ENCODE data around the gene QSER1. TPM values are rescaled to one million over a fixed set of nuclear protein-coding genes. Genes with fewer than 3 reads are reported as not detected.

The QSER1 gene
- total RNA-seq, 1 experiment from 2014 or later: 48.0 TPM

GRCh38 chr11:32888805-32889204 is 3.8 kb upstream of the QSER1 start:
- no peak overlapping the region for H3K9ac ChIP-seq (ENCODE audit: low read length)
- no peak for ATAC-seq
- intact Hi-C loops (cut with micrococcal nuclease): loop anchor here (10.0 kb wide), 1 partner anchor 806 kb away; no protein-coding TSS in a partner anchor
- no peaks in the 10 kb centered on the region for H3K27me3 ChIP-seq (ENCODE audit: insufficient read depth, low read length)
- H2AFZ ChIP-seq (ENCODE audit: low read depth, low read length, poor library complexity, severe bottlenecking): no peak overlapping the region
- ChIA-PET RAD21 (ENCODE audit: low non-redundant PET in 1 of 2, low total read pairs in 2 of 2, uncharacterized antibody in 2 of 2, unreplicated experiment in 2 of 2) (no interaction called here), CTCF (no interaction called here), POLR2A (no interaction called here)
- TF ChIP-seq RAD21 (IDR thresholded peaks at IDR 0.05; ENCODE audit: low read depth) (no peak), REST (IDR thresholded peaks at IDR 0.05; ENCODE audit: low read depth) (no peak), ZBTB33 (IDR thresholded peaks at IDR 0.05; ENCODE audit: extremely low read depth, insufficient replicate concordance, low read length) (no peak), POLR2A (IDR thresholded peaks at IDR 0.05; ENCODE audit: borderline replicate concordance, extremely low read depth, insufficient read depth, insufficient read length) (no peak), ZNF274 (IDR thresholded peaks at IDR 0.05; ENCODE audit: low read depth, low read length) (no peak), ATF3 (IDR thresholded peaks at IDR 0.05) (no peak), CEBPB (IDR thresholded peaks at IDR 0.05; ENCODE audit: low read depth) (no peak), YY1 (IDR thresholded peaks at IDR 0.05; ENCODE audit: extremely low read depth, insufficient replicate concordance, low read depth, low read length) (no peak), SIN3A (IDR thresholded peaks at IDR 0.05; ENCODE audit: low read depth) (no peak), POLR2AphosphoS5 (IDR thresholded peaks at IDR 0.05; ENCODE audit: low read depth, low read length) (no peak), ZFX (IDR thresholded peaks at IDR 0.05) (no peak), EZH2 (IDR thresholded peaks at IDR 0.05) (no peak), EZH2phosphoT487 (IDR thresholded peaks at IDR 0.05; ENCODE audit: borderline replicate concordance) (no peak), JUND (IDR thresholded peaks at IDR 0.05) (no peak), ELF1 (IDR thresholded peaks at IDR 0.05; ENCODE audit: borderline replicate concordance, low read depth) (no peak), CBX3 (IDR thresholded peaks at IDR 0.05; ENCODE audit: low read depth) (no peak)
- TF ChIP-seq, protein P1, sequence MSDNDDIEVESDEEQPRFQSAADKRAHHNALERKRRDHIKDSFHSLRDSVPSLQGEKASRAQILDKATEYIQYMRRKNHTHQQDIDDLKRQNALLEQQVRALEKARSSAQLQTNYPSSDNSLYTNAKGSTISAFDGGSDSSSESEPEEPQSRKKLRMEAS (IDR thresholded peaks at IDR 0.05): no peak
- BruUV-seq (replicated peaks): no TSS peak
- H3K9me2 ChIP-seq (ENCODE audit: insufficient read depth): no peaks in the 10 kb centered on the region
- H4K20me1 ChIP-seq (ENCODE audit: insufficient read depth): no peaks in the 10 kb centered on the region
- no peak overlapping the region for H3K4me2 ChIP-seq (ENCODE audit: low read length)
- no peak overlapping the region for H3K4me3 ChIP-seq (replicated peaks in 1 of 2; ENCODE audit: low read depth in 1 of 2, low read length in 2 of 2)
- no peak overlapping the region for H3K27ac ChIP-seq (ENCODE audit: low read depth, low read length)
- H3K9me3 ChIP-seq (ENCODE audit: control insufficient read depth in 1 of 2, insufficient read depth in 1 of 2, low read depth in 1 of 2, low read length in 2 of 2): no peaks in the 10 kb centered on the region
- peaks cover 0 to 11% of the 10 kb centered on the region in 2 experiments; a peak in 2 of 4 replicates for H3K4me1 ChIP-seq (ENCODE audit: control insufficient read depth in 1 of 2, insufficient read depth in 2 of 2, low read length in 2 of 2)
- H3K79me2 ChIP-seq (ENCODE audit: insufficient read depth, low read length): peaks cover 7% of the 10 kb centered on the region
- no peaks in the 10 kb centered on the region for H3K36me3 ChIP-seq (ENCODE audit: control insufficient read depth in 1 of 2, insufficient read depth in 2 of 2, low read length in 2 of 2)
- no peak for DNase-seq (ENCODE audit: low read depth, low spot score)
